ENCODE data around the gene CCDC106.

Gene CCDC106

DNA sequence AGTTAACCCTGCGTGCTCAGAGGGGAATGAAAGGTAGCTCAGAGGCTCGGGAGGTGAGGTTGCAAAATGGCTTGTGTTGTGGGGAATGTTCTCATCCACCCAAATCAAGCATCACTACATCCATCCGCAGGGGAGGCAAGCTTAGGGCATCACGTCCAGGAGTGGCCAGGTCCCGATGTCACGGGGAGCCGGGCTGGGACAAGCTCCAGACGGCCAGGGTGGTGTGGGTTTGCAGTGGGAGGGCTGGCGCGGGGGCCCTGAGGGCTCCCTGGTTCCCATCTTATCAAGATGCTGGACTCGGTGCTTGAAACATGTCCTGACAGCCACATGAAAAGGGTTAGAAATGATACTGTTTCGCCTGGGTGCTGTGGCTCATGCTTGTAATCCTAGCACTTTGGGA, 52.8 kb downstream of the CCDC106 start:
- DNase-seq, result no peak

DNA sequence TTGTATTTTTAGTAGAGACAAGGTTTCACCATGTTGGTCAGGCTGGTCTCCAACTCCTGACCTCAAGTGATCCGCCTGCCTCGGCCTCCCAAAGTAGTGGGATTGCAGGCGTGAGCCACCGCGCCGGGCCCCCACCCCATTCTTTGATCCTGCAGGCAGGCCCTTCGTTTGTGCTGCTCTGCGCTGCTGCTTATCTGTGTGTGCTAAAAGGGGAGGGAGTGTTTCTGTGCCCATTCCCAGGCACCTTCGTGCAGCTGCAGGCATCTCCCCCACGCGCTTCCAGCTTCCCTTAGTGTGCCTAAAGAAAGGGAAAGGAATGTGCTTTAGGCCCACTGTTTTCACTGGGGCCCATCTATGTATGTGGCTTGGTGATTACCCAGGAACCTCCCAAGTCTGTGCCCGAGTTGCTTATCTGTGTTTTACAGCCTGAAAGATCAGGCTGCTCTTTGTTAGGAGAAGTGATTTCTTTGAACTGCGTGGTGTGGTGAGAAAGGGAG, 54.2 kb downstream of the CCDC106 start:
- DNase-seq, result peak; percentile 38

Data from activated CD8-positive, alpha-beta memory T cell treated with anti-CD3 and anti-CD28 coated beads, Interleukin-2, amount 50 U/mL, for 48 hours (primary cell).